ENCODE data around the gene DPF3.

DPF3 gene

DNA sequence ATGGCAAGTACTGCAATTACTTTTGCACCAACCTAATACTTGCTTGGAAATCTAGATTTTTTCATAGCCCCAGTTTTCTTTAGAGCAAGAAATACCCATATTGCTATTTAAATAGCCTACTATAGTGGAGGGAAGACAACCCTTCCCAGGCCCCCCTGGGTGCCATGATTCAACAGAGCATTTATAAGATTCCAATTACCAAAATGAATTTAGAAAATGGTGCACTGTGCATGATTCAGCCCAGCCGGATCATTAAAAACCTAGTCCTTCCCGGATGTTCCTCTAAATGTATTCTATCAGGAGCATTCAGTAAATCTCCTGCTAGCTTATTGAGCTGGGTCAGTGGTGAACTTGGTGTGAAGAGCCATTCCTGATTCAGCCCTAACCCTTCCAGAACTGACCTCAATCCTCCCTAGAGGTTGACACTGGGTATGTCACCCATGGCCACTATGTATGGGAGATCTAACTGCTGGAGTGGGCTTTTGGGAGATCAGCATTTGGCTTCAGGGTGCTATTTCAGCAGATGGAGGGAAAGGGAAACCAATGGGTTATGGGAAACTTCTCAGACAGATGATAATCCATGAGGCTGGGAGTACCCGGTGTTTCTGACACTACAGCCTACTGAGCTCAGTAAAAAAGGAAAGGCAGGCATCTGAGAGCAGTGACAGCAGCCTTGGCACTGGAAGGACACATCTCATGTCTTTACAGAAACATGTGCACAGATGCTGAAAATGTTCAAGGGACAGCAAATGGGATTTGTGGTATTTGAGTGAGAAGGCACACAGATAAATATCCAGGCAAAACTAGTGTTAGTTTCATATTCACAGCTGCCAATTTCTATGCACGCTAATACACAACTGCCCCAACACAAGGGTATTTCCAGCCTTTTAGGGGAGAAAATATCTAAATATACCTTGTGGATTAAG, 258.9 kb downstream of the DPF3 start:
- no peak for DNase-seq

DNA sequence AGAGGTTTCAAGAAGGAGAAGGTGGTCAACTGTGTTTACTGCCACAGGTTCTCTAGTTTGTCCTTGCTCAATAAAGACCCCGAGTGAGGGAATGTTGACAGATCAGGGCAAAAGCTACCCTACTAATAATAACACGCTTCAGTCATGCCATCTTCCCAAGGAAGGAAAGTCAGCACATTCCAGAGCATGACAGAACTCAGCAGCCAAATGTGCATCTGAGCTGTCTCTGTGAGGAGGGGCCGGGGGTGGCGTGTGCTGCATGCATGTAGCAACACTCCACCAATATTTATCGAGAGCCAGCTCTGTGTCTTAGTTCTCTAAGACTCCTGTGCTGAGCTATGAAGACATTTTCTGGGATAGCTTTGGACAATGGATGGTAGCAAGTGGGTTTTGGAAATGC, 260.4 kb downstream of the DPF3 start:
- DNase-seq = no peak

DNA sequence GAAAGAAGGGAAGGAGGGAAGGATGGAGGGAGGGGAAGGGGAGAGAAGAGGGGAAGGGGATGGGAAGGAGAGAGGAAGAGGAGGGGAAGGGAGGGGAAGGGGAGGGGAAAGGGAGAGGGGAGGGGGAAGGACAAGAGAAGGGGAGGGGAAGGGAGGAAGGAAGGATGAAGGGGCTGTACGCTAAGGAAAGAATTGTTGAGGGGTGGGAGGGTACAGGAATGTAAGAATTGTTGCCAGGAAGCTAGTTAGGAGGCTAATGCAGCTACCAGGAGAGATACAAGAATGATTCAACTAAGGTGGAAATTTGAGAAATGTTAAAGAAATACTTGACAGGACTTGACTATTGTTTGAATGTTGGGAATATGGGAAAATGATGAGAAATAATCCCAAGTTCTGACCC, 261.2 kb downstream of the DPF3 start:
- DNase-seq = no peak

DNA sequence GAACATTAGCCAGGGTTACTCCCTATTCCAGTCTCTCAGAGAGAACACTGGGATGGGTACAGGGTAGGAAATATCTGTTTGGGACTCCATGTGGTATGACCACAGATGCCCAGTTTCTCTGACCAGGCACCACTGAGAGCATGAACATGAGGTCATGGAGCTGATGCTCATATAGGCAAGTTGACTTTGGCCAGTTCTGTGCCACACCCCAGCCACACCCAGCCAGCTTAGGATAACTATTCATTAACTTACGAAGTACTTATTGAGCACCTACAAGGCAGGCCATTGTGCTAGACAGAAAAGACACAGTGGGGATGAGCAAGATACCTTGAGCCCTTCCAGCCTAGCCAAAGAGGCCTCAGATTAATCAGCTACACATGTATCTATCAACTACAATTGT, 262.5 kb downstream of the DPF3 start:
- no peak for DNase-seq

DNA sequence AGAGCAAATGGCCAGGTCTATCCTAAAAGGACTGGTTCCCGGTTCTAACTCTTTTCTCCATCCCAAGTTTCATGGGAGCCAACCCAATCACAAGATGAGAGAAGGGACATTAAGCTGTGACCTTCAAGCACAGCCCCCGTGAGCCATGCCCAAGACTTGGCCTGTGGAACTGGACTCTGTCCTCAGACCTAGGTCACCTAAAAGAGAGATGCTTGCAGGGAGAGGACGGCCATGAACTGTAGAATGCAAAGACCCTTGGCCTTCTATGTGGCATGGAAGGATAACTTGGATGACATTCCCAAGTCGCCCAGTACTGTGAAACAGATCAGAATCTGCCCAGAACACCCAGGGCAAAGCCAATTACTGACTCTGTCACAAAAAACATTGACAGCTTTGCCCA, 263.5 kb downstream of the DPF3 start:
- no peak for DNase-seq

DNA sequence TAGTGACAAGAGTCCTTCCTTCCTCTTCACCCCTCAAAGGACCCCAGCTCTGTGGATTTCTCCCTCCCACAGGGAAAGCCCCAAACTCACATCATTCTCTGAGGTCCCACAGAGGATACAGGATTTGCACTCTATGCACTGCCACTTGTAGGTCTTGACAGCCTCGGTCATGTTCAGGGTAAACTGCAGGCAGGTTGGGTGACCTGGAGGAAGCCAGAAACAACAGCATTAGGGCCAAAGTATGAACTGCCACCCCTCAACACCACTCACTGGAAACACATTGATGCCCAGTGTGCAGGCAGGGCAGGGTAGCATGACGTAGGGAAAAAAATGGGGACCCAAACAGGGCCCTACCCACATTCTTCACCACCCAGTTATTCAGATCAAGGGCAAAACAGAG, 264.4 kb downstream of the DPF3 start:
- DNase-seq = no peak

DNA sequence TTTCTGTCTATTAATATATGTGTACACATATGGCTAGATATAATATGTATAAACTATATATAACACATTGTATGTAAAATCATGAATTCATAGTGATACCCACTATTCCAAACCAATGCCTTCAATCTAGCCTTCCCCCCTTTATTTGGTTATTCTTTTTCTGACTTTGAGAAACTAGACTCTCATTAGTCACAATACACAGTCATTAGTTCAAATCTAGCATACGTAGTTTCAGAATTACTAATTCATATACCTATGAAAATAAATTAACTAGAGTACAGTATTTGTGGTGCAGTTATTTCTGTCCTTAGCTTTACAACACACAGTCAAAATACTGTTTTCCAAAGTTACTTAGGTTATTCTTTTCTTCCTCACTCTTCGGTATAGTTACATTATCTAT, 268.2 kb downstream of the DPF3 start:
- no peak for DNase-seq

DNA sequence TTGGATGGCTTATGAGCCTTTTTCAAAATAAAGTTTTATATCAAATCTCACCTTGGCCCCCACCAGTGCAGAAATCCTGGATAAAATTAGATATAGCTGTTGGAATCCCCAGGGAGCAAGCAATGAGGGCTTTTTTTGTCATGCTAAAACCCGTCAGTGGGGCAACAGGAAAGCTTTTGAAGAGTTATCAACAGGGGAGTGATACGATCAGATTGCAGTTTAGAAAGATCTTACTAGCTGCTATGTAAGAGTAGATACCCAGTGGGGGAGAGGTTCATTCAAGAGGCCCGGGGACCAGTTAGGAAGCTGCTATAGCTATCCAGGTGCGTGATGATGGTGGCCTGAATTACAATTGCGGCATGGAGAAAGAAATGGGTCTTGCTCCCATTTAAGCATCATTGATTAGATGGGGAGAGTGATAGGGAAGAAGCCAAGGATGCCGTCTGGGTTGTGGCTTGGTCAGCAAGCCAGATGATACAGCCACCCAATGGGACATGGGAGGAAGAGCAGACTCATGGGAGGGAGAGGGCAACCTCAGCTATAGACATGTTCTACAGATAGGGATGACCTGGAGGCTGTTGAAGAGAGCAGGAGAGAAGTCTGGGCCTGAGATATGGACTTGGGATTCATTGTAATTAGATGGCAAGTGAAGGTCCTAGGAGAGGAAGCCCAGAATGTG, 272.4 kb downstream of the DPF3 start:
- DNase-seq = no peak

DNA sequence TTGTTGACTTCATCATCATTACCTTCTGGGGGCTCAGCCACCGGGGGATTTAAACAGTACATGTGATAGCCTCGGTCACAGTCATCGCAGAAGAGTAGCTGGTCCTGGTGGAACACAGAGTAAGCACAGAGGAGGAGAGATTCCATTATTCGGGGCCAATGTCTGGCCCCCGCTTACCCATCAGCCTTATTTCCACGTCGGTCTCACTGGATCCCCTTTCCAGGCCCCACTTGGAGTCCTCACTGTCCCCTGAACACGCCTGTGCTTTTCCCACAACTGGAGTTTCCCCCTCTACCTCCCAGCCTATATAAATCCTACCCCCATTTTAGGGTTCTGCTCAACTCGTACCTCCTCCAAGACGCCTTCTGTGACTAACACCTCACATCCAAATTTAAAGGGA, 274.0 kb downstream of the DPF3 start:
- DNase-seq = no peak

DNA sequence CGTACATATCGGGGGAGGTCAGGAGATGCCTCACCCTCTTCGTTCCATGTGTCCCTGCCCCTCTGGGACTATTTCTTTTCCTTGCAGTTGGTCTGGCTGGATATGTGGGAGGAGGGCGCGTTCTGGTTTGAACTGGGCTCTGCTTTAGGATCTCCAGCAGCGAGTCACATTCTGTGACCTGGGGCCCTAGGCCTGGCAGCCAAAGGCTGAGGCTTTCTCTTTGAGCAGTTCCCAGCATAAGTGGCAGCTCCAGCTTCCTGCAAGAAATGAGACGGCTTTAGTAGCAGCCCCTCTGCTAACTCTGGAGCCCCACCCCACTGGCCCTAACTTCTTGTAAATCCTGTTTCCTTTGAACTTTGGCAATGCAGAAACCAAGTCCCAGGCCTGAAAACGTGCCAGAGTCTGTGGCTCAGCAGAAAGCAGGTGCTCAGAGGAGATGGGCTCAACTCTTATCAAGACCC, 274.8 kb downstream of the DPF3 start:
- no peak for DNase-seq

DNA sequence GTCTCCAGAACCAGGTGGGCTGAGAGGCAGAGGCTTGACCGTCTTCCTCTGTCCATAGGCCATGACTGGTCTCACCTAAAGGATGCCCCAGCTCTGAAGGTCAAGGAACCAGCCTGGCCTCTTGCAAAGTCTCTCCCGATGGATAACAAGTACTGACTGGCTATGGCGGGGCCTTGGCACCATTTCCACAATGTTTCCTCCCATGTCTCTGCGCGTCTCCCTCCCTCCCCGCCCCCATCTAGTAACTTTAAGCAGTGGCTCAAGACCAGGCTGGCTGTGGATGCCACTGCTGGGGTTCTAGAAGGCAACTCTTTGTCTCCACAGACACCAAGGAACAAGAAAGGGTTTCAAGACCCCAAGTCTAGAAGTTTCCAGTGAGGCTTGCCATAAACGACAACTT, 275.5 kb downstream of the DPF3 start:
- DNase-seq = no peak

DNA sequence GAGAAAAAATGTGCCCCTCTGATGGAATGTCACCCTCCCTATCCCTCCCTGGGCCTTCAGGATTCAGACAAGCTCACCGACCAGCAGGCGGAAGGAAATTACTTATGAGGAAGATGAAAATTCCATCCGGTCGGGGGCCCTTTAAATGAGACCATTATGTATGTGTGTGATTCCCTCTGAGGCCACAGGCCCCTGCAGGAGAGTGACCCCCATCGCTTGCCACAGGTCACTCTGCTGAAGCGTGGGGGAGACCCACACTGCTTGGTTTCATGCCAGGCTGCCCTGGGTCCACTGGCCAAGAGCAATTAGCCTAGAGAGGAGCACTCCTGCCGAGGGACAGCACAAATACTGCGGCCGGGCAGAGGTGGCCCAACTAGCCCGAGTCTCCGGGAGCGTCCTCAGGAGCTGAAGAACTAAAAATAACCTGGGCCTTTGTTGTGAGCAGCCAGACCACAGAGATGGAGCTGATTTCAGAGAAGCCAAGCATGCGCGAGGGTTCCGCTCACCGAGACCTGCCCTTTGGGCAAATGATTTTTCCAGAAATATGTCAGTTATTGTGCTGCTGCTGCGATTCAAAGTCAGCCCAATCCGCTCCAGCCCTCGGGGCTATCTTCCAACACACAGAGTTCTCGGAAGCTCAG, 276.4 kb downstream of the DPF3 start:
- no peak for DNase-seq

DNA sequence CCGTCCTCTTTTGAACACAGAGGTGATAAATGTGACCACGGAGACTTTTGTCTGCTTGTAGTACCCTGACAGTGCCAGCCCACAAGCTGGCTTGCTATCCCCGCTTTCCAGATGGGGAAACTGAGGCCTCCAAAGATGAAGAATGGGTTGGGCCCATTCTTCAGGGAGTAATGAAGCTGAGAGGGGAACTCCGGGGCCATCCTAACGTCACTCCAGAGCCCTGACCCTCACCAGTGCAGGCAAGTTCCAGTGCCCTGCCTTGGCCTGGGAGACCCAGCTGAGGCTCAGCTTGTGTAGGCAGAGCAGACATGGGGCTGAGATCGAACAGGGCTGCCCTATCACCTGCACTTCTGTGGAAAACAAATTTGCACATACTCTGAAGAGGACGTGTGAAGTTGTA, 277.1 kb downstream of the DPF3 start:
- no peak for DNase-seq

DNA sequence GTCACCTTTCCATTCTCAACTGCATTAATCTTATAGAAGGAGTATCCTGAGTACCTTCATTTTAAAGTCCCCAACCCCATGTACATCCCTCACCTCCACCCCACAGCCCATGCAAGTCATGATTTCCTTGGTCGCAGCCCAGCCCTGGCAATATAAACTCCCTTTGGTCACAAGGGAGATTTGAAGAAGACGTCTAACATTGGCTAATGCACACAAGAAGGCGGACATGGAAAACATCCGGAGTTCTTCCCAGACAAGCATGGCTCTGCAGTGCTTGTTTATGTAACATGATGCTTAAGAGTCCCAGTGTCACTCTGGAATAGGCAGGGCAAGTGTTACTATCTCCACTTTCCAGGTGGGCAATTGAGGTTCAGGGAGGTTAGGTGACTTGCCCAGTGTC, 277.6 kb downstream of the DPF3 start:
- no peak for DNase-seq

DNA sequence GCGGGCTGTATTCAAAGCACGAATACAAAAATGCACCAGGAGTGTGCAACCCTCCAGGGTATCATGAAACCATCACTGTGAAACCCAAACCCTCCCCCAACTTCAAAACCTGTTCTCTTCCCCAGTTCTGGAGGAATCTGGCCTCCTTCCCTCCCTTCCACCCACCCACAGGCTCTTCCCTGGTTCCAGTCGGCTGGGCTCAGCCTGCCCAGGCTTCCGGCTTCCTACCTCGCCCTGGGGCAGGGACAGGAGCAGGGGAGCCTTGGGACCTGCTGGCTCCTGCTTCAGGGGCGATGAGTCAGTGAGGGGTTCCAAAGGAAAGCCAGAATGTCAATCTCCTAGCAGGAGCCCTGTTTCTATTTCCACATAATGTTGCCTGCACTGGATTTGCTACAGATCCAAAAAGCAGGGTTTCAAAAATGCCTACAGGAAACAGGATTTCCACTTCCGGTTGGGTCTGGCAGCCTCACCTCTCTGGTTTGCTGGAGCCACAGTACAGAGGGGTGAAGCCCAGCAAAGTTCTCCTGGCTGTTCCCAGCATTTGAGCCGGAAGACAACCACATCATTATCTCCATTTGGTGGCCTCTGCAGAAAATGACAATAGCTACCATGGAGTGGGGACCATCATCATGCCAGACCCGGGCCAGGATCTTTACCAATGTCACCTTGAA, 278.3 kb downstream of the DPF3 start:
- DNase-seq = no peak

DNA sequence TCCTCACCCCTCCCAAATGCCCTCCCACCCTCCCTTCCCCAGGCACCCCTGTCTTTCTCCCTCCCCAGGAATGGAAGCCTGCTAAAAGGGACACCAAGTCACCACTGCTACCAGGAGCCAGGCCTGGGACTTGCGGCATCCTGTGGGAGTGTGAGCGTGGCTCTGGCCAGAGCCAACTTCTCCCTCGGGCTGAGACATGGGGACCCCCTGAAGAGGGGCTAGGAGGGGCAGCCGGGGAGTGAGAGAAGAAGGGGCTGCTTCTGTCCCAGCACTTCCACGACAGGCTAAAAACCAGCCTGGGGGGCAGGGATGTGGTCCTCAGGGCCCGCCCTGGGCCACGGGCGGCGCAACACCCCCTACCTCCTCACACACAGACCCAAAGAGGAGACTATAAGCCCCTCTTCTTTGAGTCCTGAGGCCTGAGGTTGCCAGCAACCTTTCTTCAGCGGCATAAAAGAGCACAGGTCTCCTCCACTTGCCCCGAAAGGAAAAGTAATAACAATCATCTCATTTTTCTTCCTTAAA, 278.9 kb downstream of the DPF3 start:
- no peak for DNase-seq

DNA sequence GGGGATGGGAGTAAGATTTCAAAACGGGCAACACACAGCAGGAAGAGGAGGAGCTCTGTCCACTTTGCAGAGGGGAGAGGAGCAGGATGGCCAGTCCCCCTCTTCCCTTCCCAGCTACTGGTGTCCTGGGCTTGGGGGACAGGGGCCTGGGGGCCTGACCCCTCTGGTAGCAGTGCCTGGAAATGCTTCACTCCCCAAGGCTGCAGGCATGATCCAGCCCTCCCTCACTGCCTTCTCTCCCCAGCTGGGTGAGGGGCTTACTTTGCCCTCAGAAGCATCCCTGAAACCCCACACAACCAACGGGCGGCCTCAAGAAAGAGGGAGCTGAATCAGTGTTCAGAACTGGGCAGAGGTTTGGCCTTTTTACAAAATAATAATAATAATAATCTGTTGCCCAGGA, 279.5 kb downstream of the DPF3 start:
- no peak for DNase-seq

DNA sequence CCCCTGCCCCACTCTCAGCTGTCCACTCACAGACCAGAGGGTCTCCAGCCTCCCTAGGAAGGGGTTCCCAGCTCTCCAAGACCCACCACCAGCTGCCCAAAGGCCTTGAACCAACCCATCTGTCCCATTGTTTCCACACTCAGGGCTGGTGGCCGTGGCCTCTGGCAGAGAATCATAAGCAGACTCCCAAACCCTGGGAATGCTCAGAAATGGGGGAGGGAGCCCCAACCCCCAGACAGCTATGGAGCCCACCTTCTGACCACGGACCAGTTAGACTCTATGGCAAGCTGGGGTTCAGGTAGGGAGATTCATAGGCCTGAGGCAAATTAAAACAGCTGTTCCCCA, 280.0 kb downstream of the DPF3 start:
- no peak for DNase-seq

DNA sequence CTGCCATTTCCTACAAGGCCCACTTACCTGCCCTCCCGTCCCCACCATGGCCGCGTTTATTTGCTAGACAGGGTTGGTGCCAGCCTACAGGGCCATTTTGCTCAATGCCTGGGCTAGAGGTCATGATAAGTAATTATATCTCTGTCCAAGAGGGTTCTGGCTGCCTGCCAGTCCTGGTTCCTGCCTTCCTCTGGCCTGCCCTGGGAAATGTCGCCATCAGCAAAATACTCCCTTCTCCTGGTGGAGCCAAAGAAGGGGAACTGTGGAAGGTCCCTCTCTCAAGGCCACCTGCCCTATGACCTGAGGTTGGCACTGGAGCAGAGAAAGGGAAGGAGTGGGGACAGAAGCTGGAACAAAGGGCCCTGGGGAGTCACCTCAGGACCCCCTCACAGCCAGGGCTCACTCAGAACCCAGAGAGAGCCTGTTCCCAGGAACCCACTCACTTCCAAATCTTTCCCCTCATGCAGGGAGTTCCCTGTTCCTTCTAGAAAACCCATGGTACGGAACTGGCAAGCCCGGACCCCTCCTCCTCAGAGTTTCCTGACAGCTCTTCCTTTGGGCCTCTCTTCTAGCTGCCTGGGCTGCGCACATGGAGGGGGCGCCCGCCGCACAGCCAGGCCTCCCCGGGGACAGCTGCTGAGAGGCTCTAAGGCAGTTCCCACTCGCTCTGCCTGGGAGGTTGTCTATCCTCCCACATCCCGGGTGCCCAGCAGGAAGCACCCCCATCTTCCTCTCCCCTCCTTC, 280.5 kb downstream of the DPF3 start:
- no peak for DNase-seq

DNA sequence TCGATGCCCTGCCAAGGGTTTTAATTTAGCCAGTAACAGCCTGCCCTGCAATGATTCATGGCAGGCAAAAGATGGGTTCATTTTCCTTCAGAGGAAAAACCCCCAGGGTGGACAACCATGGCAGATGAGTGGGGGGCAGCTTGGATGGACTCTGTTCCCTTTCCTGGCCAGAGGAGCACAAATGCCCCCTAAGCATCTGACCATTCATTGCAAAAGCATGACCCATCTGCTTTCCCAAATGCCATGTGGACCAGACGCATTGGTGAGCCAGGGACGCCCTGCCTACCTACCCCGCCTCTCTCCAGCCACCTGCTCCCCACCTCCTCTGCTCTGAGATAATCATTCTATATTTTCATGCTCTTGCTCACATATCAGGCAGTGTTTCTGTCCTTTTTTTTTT, 281.9 kb downstream of the DPF3 start:
- no peak for DNase-seq

DNA sequence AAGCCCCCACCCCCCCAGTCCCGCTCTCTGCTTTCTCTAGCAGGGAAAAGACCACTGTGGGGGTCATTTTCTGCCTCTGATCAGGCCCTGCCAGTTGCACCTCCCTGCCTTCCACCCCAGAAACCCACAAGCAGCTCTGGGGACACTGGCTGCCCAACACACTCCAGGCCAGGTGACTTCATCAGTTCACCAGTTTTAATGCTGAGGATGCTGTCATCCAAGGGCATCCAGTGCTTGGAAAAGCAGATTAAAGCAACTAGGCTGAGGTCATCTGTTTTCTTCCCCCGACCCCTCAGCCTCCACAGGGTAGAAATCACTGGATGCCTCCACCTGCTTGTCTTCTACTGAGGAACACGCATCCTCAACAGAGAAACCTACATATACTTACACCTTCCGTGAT, 282.4 kb downstream of the DPF3 start:
- DNase-seq = no peak

DNA sequence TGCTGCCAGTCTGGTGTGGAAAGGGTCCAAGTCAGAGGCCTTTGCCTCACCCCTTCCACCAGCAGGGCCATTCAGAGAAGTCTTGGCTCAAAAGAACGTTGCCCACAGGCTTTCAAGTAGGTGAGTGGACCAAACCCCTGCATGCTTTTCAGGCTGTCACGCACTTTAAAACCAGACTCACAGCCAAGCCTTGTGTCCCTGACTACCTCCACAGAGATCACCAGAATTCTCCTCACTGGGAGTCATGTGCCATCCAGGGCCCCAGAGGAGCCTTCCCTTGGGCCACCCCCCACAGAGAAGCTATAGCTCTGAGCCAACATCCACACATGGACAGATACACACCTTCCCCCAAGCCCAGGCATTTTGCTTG, 283.1 kb downstream of the DPF3 start:
- no peak for DNase-seq

All from NCI-H446 treated with DMSO at 0.1 percent for 48 hours (cell line).